ENCODE results near the gene MB21D2.

The MB21D2 gene

DNA sequence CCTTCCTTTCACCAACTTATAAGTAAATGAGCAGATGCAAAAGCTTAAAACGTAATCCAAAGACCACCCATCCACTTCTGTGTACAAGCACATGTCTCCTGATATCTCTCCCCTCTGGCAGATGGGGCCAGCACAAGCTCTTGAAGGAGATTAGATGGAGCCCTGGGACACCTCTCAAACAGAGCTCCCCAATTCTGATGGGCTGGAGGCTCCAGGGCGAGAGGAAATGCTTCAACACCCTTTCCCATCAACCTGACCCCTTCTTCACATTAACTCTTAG, 73.2 kb downstream of the MB21D2 start:
- TF ChIP-seq, protein P1, sequence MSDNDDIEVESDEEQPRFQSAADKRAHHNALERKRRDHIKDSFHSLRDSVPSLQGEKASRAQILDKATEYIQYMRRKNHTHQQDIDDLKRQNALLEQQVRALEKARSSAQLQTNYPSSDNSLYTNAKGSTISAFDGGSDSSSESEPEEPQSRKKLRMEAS (IDR thresholded peaks at IDR 0.05) = no peak
- TF ChIP-seq ZBTB7A (IDR thresholded peaks at IDR 0.05; ENCODE audit: low read depth) (no peak), TEAD4 (IDR thresholded peaks at IDR 0.05) (no peak)

DNA sequence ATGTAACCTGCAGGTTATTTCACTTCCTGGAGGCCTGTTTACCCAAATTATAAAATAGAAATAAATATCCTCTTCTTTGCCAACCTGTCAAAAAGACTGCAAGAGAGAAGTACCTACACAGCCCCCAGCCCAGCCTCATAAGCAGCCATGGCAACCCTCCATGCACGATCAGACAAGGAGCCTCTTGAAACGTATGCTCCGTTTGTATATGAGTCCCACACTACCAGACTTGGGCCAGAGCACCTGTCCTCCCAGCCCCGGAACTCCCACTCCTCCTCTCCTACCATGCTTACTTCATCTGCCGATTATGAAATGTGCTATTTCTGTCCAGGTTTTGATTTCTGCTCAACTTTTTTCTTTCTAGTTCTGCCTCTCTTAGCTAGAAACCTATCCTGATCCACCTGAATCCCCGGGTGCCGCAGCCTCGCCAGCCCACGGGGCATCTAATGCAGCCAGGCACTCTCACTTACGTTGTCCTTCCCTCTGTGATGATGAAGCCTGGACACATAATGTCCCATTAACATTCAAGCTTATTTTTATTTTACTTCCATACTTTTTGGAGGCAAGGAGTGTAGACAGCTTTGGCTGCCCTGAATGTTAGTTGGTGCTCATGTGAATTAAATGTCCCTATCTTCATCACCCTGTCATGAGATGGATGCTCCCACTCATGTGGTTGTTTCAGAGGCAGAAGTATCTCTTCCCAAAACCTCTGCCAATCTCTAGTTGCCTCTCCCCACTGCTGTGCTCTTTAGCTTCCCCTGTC, 73.8 kb downstream of the MB21D2 start:
- TF ChIP-seq RAD21 (IDR thresholded peaks at IDR 0.05; ENCODE audit: low read depth) = no peak
- TF ChIP-seq FOXM1 (IDR thresholded peaks at IDR 0.05; ENCODE audit: borderline replicate concordance, low read depth) = no peak

DNA sequence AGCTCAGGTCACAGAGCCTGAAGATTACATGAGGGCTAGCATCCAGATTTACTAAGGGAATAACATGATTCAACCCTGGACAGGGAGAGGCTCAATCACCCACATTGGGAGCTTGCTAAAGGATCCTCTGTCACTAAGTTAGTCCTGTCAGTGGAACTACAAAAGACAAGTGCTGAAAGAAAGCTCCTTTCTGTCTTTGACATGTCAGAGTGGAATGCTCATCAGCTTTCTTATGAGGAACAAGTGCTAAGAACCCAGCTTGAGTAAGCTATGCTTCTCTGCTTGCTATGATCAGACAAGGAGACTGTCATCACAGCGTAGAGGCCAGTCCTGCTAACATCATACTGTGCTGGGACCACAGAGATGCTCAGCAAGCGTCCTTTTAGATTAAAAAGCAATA, 74.5 kb downstream of the MB21D2 start:
- TF ChIP-seq NFIC (IDR thresholded peaks at IDR 0.05) = no peak
- TF ChIP-seq, protein P2, sequence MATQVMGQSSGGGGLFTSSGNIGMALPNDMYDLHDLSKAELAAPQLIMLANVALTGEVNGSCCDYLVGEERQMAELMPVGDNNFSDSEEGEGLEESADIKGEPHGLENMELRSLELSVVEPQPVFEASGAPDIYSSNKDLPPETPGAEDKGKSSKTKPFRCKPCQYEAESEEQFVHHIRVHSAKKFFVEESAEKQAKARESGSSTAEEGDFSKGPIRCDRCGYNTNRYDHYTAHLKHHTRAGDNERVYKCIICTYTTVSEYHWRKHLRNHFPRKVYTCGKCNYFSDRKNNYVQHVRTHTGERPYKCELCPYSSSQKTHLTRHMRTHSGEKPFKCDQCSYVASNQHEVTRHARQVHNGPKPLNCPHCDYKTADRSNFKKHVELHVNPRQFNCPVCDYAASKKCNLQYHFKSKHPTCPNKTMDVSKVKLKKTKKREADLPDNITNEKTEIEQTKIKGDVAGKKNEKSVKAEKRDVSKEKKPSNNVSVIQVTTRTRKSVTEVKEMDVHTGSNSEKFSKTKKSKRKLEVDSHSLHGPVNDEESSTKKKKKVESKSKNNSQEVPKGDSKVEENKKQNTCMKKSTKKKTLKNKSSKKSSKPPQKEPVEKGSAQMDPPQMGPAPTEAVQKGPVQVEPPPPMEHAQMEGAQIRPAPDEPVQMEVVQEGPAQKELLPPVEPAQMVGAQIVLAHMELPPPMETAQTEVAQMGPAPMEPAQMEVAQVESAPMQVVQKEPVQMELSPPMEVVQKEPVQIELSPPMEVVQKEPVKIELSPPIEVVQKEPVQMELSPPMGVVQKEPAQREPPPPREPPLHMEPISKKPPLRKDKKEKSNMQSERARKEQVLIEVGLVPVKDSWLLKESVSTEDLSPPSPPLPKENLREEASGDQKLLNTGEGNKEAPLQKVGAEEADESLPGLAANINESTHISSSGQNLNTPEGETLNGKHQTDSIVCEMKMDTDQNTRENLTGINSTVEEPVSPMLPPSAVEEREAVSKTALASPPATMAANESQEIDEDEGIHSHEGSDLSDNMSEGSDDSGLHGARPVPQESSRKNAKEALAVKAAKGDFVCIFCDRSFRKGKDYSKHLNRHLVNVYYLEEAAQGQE (IDR thresholded peaks at IDR 0.05; ENCODE audit: low read depth) = peak; percentile 12; the same call in 1 of the 2 replicates
- TF ChIP-seq TCF12 (IDR thresholded peaks at IDR 0.05; ENCODE audit: low read depth) = no peak
- TF ChIP-seq RAD21 (IDR thresholded peaks at IDR 0.05; ENCODE audit: low read depth) = no peak

DNA sequence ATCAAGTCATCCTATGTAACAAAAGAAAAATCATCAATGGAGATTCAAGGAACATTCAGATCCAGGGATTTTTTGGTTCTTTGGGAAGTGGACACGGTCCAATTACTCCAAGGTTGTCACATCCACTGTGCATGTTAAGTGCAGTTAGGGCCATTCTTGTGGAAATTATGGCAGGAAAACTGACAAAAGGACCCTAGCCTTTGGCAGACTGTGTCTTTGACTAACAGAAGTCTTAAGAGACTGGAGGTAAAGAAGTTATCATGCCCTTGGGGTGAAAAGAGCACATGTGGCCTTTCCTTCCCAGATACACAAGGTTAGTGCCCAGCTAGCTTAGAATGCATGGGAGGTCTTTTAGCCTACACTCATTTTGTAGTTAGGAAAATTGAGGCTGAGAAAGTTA, 74.9 kb downstream of the MB21D2 start:
- TF ChIP-seq TCF12 (IDR thresholded peaks at IDR 0.05; ENCODE audit: low read depth) (no peak), TAF1 (IDR thresholded peaks at IDR 0.05; ENCODE audit: low read depth) (no peak), CEBPB (IDR thresholded peaks at IDR 0.05) (no peak), NFIC (IDR thresholded peaks at IDR 0.05) (no peak), EP300 (IDR thresholded peaks at IDR 0.05; ENCODE audit: borderline replicate concordance) (no peak), CREB1 (IDR thresholded peaks at IDR 0.05; ENCODE audit: low read depth) (no peak), RAD21 (IDR thresholded peaks at IDR 0.05; ENCODE audit: low read depth) (no peak), TEAD4 (IDR thresholded peaks at IDR 0.05) (no peak), ZBTB7A (IDR thresholded peaks at IDR 0.05; ENCODE audit: low read depth) (no peak), YY1 (IDR thresholded peaks at IDR 0.05; ENCODE audit: low read depth) (no peak)
- TF ChIP-seq, protein P1 (IDR thresholded peaks at IDR 0.05) = no peak
- TF ChIP-seq, protein P3, sequence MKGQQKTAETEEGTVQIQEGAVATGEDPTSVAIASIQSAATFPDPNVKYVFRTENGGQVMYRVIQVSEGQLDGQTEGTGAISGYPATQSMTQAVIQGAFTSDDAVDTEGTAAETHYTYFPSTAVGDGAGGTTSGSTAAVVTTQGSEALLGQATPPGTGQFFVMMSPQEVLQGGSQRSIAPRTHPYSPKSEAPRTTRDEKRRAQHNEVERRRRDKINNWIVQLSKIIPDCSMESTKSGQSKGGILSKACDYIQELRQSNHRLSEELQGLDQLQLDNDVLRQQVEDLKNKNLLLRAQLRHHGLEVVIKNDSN (IDR thresholded peaks at IDR 0.05) = no peak
- TF ChIP-seq, protein P2 (IDR thresholded peaks at IDR 0.05; ENCODE audit: low read depth) = no peak

DNA sequence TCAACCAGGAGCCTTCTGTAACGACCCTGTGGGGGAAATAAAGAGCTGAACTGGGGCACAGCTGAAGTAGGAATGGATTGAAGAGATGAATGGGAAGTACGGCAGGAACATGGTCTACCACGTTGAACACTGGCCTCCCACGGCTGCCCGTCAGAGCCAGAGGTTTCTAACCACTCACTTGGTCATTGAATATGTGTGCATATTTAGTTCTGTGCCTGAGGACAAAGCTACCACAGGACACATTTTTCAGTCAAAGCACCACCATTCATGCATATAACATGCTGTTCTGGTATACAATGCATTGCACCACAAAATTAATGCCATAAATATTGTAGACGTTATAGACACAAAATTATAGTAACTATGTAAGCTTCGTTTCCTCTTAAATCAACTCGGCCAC, 75.5 kb downstream of the MB21D2 start:
- TF ChIP-seq ZBTB7A (IDR thresholded peaks at IDR 0.05; ENCODE audit: low read depth) = no peak
- no peak for TF ChIP-seq CEBPB (IDR thresholded peaks at IDR 0.05)
- no peak for TF ChIP-seq FOXM1 (IDR thresholded peaks at IDR 0.05; ENCODE audit: borderline replicate concordance, low read depth)
- TF ChIP-seq EGR1 (IDR thresholded peaks at IDR 0.05) = no peak
- TF ChIP-seq, protein P3 (IDR thresholded peaks at IDR 0.05) = no peak
- TF ChIP-seq RAD21 (IDR thresholded peaks at IDR 0.05; ENCODE audit: low read depth) = no peak
- no peak for TF ChIP-seq EP300 (IDR thresholded peaks at IDR 0.05; ENCODE audit: borderline replicate concordance)
- TF ChIP-seq, protein P2 (IDR thresholded peaks at IDR 0.05; ENCODE audit: low read depth) = no peak
- no peak for TF ChIP-seq YY1 (IDR thresholded peaks at IDR 0.05; ENCODE audit: low read depth)
- no peak for TF ChIP-seq TEAD4 (IDR thresholded peaks at IDR 0.05)
- no peak for TF ChIP-seq TAF1 (IDR thresholded peaks at IDR 0.05; ENCODE audit: low read depth)
- no peak for TF ChIP-seq CREB1 (IDR thresholded peaks at IDR 0.05; ENCODE audit: low read depth)
- TF ChIP-seq, protein P1 (IDR thresholded peaks at IDR 0.05) = no peak
- TF ChIP-seq NFIC (IDR thresholded peaks at IDR 0.05) = no peak
- TF ChIP-seq TCF12 (IDR thresholded peaks at IDR 0.05; ENCODE audit: low read depth) = no peak
